Mucosa of rectum (tissue), 2 donors: Measurements from ENCODE around the gene CLASP1.

ENCODE experiments used
- H3K27ac ChIP-seq, 2 donors: one replicate each; pipeline ENCODE4 v1.7.0; 2013; ENCODE audit warnings: inconsistent platforms in 2 of 2, low read depth in 2 of 2, low read length in 2 of 2
- H3K27me3 ChIP-seq, 2 donors: one replicate each; pipeline ENCODE4 v1.7.0; 2013; ENCODE audit warnings: low read length in 2 of 2; ENCODE audit not compliant: control insufficient read depth in 2 of 2, insufficient read depth in 2 of 2
- H3K36me3 ChIP-seq, 2 donors: one replicate each; pipeline ENCODE4 v1.7.0; 2013; ENCODE audit warnings: low read length in 2 of 2; ENCODE audit not compliant: control insufficient read depth in 2 of 2, insufficient read depth in 2 of 2
- H3K4me1 ChIP-seq, 2 donors: one replicate each; pipeline ENCODE4 v1.7.0; 2013; ENCODE audit warnings: low read length in 2 of 2, mild to moderate bottlenecking in 1 of 2; ENCODE audit not compliant: control insufficient read depth in 2 of 2, insufficient read depth in 2 of 2
- H3K4me3 ChIP-seq, 2 donors: one replicate each; pipeline ENCODE4 v1.7.0; 2013; ENCODE audit warnings: low read length in 2 of 2
- H3K9ac ChIP-seq, 2 donors: one replicate each; pipeline ENCODE4 v1.7.0; 2013; ENCODE audit warnings: low read length in 2 of 2, low read depth in 1 of 2, mild to moderate bottlenecking in 1 of 2
- H3K9me3 ChIP-seq, 2 donors: one replicate each; pipeline ENCODE4 v1.7.0; 2013; ENCODE audit warnings: low read length in 2 of 2; ENCODE audit not compliant: control insufficient read depth in 2 of 2
- donor health status: healthy.
- donor health status: Normal muscosa, but diverticular disease.

CLASP1 gene

DNA sequence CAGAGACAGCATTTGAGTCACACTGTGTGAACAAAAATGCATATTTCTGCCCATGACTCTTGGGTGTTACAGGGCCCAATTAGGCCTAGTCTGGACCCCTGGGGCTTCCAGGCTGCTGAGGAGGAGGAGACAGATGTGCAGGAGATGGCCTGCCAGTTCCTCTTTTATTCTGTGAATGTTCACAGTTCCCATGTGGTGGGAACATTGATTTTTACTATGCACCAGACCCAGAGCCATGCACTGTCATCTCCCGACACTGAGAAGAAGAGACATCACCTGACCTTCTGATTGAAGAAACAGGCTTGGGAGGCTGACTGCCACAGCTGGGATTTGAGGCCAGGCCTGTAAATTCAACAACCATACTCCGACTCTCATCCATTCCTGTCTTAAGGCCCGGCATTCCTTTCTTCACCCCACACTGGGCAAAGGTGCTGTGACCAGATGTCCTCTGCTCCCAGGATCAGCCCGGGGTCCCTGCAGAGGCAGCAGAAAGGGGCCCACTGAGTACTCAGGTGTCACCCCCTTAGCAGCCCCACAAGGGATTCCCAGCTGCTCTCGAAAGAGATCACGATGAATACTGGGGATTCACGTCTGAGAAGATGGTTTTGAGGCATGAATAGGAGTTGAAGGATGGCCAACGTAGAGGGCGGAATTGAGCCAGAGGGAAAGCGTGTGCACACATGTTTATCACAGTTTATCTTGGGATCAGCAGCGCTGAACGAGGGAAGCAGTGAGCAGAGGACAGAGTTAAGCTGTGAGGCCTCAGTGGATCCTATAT, 360.6 kb downstream of the CLASP1 start:
- Histone ChIP-seq H3K4me1 (peaks cover 7 to 13% of the 10 kb centered on the region in 2 donors), H3K4me3 (no peak overlapping the region)

DNA sequence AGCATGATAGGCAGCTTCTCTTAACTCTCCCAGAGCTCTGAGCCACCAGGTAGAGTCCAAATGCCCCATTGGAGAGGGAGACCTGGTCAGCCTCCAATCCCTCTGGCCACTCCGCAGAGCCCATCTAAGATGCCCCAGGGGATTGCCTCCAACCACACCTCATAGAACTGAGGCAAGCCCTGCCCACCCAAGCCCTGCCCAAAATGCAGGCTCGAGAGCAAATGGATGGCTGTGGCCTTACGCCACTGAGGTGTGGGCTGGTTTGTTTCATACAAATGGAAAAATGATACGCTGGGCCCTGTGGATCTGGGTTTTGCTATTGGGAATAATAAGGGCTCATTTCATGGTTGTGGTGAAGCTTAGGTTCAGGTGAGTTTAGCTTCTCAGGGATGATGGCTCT, 361.3 kb downstream of the CLASP1 start:
- Histone ChIP-seq H3K36me3 (no peaks in the 10 kb centered on the region), H3K9me3 (no peaks in the 10 kb centered on the region), H3K4me3 (no peak overlapping the region), H3K27ac (no peak overlapping the region), H3K4me1 (peaks cover under 1 to 6% of the 10 kb centered on the region in 2 donors), H3K27me3 (no peaks in the 10 kb centered on the region), H3K9ac (no peak overlapping the region)

More for the DNA sequence above, 360.6 kb downstream of the CLASP1 start:
- H3K9ac ChIP-seq, result no peak overlapping the region
- no peaks in the 10 kb centered on the region for H3K36me3 ChIP-seq
- H3K9me3 ChIP-seq, result no peaks in the 10 kb centered on the region
- no peaks in the 10 kb centered on the region for H3K27me3 ChIP-seq
- H3K27ac ChIP-seq, result no peak overlapping the region
